HepG2 (cell line): ENCODE measurements around the gene SERPIND1.
"Not testable (repeated sequence)": the region's sequence is repeated elsewhere in the genome, so short reads cannot be mapped to it uniquely, and the experiment has no call there.

ENCODE experiments used
- BRF2 ChIP-seq: sonication (generic); formaldehyde crosslinking; IDR thresholded peaks from 2 replicates; pipeline ENCODE4 v1.8.1; 2022; ENCODE audit warnings: mild to moderate bottlenecking, missing genetic modification reagents
- CEBPB ChIP-seq: IDR thresholded peaks from 2 replicates; pipeline ENCODE4 v1.6.1; 2011; ENCODE audit warnings: low read depth, low read length, improper control_type of control experiment, borderline replicate concordance
- CHD2 ChIP-seq: IDR thresholded peaks from 2 replicates; pipeline ENCODE4 v1.6.1; 2011; ENCODE audit warnings: low read depth, low read length, improper control_type of control experiment
- CTCF ChIP-seq: sonication (generic); formaldehyde crosslinking; IDR thresholded peaks from 2 replicates; pipeline ENCODE4 v1.5.0; 2020; ENCODE audit warnings: mild to moderate bottlenecking, missing genetic modification reagents, moderate library complexity
- EP300 ChIP-seq, 3 experiments: sonication (generic) in 1 of 3; formaldehyde crosslinking in 1 of 3; IDR thresholded peaks; 2 replicates each; pipeline versions ENCODE4 v1.5.1 to v1.6.1; 2011 to 2020; ENCODE audit warnings: low read depth in 2 of 3, low read length in 2 of 3, borderline replicate concordance in 1 of 3, improper control_type of control experiment in 1 of 3, mild to moderate bottlenecking in 1 of 3, missing genetic modification reagents in 1 of 3, moderate library complexity in 1 of 3
- FOSL1 ChIP-seq: sonication (generic); formaldehyde crosslinking; IDR thresholded peaks from 2 replicates; pipeline ENCODE4 v1.9.0; 2021; ENCODE audit warnings: missing genetic modification reagents, borderline replicate concordance
- FOXP1 ChIP-seq, 2 experiments: fragments of 450-650 bp in 1 of 2; IDR thresholded peaks; 2 replicates each; pipeline ENCODE4 v1.6.1; 2017 to 2018; ENCODE audit warnings: antibody characterized with exemption in 1 of 2
- NFAT5 ChIP-seq: sonication (generic); formaldehyde crosslinking; IDR thresholded peaks from 2 replicates; pipeline ENCODE4 v1.4.0; 2020; ENCODE audit warnings: missing genetic modification reagents
- POLR2A ChIP-seq, 2 experiments: IDR thresholded peaks; 2 replicates each; pipeline ENCODE4 v1.6.1; 2011; ENCODE audit warnings: low read depth in 2 of 2, low read length in 2 of 2, mild to moderate bottlenecking in 1 of 2, moderate library complexity in 1 of 2; ENCODE audit not compliant: insufficient read depth in 1 of 2
- SCMH1 ChIP-seq: sonication (generic); formaldehyde crosslinking; IDR thresholded peaks from 2 replicates; pipeline ENCODE4 v1.9.0; 2021; ENCODE audit warnings: missing genetic modification reagents, mild to moderate bottlenecking, borderline replicate concordance
- ZMAT5 ChIP-seq: sonication (generic); formaldehyde crosslinking; IDR thresholded peaks from 2 replicates; pipeline ENCODE4 v1.5.0; 2020; ENCODE audit warnings: mild to moderate bottlenecking, low read depth, missing genetic modification reagents, borderline replicate concordance
- ZNF317 ChIP-seq: sonication (generic); formaldehyde crosslinking; IDR thresholded peaks from 2 replicates; pipeline ENCODE4 v1.5.0; 2020; ENCODE audit warnings: mild to moderate bottlenecking, missing genetic modification reagents
- ZNF773 ChIP-seq: sonication (generic); formaldehyde crosslinking; IDR thresholded peaks from 2 replicates; pipeline ENCODE4 v1.4.0; 2020; ENCODE audit warnings: missing genetic modification reagents, borderline replicate concordance
- ZNF777 ChIP-seq: sonication (generic); formaldehyde crosslinking; IDR thresholded peaks from 2 replicates; pipeline ENCODE4 v1.4.0; 2020; ENCODE audit warnings: missing genetic modification reagents

GRCh38 chr22:20825216-20825615 is 51.3 kb downstream of the SERPIND1 start:
- TF ChIP-seq POLR2A (IDR thresholded peaks at IDR 0.05; ENCODE audit: insufficient read depth in 1 of 2, low read depth in 2 of 2, low read length in 2 of 2); ZNF773 (CRISPR knock-in tag); ZNF777 (CRISPR knock-in tag); NFAT5 (CRISPR knock-in tag); CTCF (CRISPR knock-in tag); ZMAT5 (CRISPR knock-in tag); EP300 (IDR thresholded peaks at IDR 0.05; ENCODE audit: low read depth in 2 of 2, low read length in 2 of 2); EP300 (CRISPR knock-in tag; IDR thresholded peaks at IDR 0.05; ENCODE audit: borderline replicate concordance); FOSL1; CHD2; BRF2 (CRISPR knock-in tag); CEBPB; ZNF317 (CRISPR knock-in tag); FOXP1 (IDR thresholded peaks at IDR 0.05); FOXP1 (CRISPR knock-in tag; IDR thresholded peaks at IDR 0.05); SCMH1 (CRISPR knock-in tag): not testable (repeated sequence)
